K562 treated with DMSO at 1 percent for 24 hours (cell line): ENCODE data around the gene TBC1D20. TPM values are rescaled to one million over a fixed set of nuclear protein-coding genes. Genes with fewer than 3 reads are reported as not detected.

ENCODE experiments used
- total RNA-seq: library from RNA; unstranded; fragments of 300-600 nt; gene quantifications from 2 replicates; pipeline ENCODE4 v1.2.3, GENCODE V29; 2022; ENCODE audit warnings: low read depth; ENCODE audit not compliant: insufficient read depth

Gene TBC1D20
- total RNA-seq, result 22.1 and 27.5 TPM in 2 replicates

DNA sequence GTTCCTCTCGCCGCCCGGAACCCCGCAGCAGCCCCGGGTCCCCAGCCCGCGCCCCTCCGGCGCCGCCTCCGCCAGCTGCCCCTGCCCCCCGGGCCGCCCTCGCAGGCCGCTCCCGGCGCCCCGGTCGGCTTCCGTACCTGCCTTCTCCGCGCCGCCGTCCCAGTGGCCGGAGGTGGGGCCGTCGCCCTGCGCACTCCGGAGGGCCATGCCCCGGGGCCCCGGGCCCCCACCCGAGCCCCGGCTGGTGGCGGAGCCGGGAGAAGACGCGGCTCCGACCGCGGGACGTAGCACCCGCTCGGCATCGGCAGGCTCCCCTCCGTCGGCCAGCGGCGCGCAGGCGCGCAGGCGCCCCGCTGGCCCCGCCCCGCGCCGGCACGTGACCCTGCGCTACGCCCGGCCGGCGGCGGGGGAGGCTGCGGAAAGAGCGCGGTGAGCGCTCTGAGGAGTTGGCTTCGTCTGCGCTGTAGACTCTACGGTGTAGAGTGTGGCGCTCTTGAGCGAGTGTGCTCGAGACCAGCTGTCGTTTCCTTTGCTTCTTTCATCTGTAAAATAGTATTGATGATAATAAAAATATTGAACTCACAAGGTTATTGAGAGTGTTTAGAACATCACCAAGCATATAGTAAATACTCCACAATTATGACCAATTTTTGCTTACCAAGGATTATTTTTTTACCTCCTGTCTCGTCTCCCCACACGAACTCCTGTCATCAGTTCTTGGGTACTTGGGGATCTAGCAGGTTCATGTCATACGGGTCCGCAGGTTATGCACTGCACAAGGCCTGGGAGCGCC is at the start of gene TBC1D20:
TBC1D20 (minus strand) TSS at position 335 of the 793 bp plus-strand sequence; CDS start at position 207, 128 bp downstream.

GRCh38 chr20:407953-408842 is 54.1 kb downstream of the TBC1D20 start, which contains the start of gene RBCK1:
RBCK1 (plus strand) TSS chr20:408299; CDS start chr20:408758, 459 bp downstream.

Other genes starting within 250 kb of the TBC1D20 start
- not detected in 2 replicates for gene DEFB129, start 235.3 kb downstream of the TBC1D20 start, total RNA-seq
- gene DEFB132, start 204.8 kb downstream of the TBC1D20 start, total RNA-seq, result not detected in 2 replicates
- 3.5 and 4.7 TPM in 2 replicates for gene C20orf96, start 171.8 kb downstream of the TBC1D20 start, total RNA-seq
- 29.1 and 33.2 TPM in 2 replicates for gene ZCCHC3, start 165.0 kb downstream of the TBC1D20 start, total RNA-seq
- gene SOX12, start 137.0 kb downstream of the TBC1D20 start, total RNA-seq, result 23.9 and 25.0 TPM in 2 replicates
- 33.3 and 36.0 TPM in 2 replicates for gene NRSN2, start 115.4 kb downstream of the TBC1D20 start, total RNA-seq
- 306 and 374 TPM in 2 replicates for gene TRIB3, start 81.8 kb downstream of the TBC1D20 start, total RNA-seq
- gene RBCK1, start 54.2 kb downstream of the TBC1D20 start, total RNA-seq, result 133 and 157 TPM in 2 replicates
- 51.2 and 55.2 TPM in 2 replicates for gene CSNK2A1, start 81.3 kb upstream of the TBC1D20 start, total RNA-seq
- 7.1 and 8.0 TPM in 2 replicates for gene TCF15, start 147.8 kb upstream of the TBC1D20 start, total RNA-seq
- gene SRXN1, start 190.7 kb upstream of the TBC1D20 start, total RNA-seq, result 17.6 and 18.1 TPM in 2 replicates
- not detected in 2 replicates for gene SCRT2, start 213.3 kb upstream of the TBC1D20 start, total RNA-seq